MM.1S (cell line): Measurements from ENCODE around the gene USP13.

Source experiments
- DNase-seq: peaks from one replicate; pipeline ENCODE4 v3.0.0-alpha.2; 2015
- H2AFZ ChIP-seq: fragments of 300-600 bp; sonication (generic); 2 replicates; pipeline ENCODE4 v1.6.0; 2016; ENCODE audit warnings: antibody characterized with exemption, low read length
- H3F3A ChIP-seq: fragments of 300-600 bp; sonication (generic); 2 replicates; pipeline ENCODE4 v1.6.1; 2016; ENCODE audit warnings: mild to moderate bottlenecking, antibody characterized with exemption, low read length, moderate library complexity, mixed read lengths; ENCODE audit not compliant: insufficient read depth
- H3K27ac ChIP-seq: fragments of 300-600 bp; sonication (generic); 2 replicates; pipeline ENCODE4 v1.5.1; 2016; ENCODE audit warnings: mild to moderate bottlenecking, low read length
- H3K27me3 ChIP-seq: fragments of 300-600 bp; sonication (generic); replicated peaks from 2 replicates; pipeline ENCODE4 v1.6.0; 2016; ENCODE audit warnings: low read length; ENCODE audit not compliant: insufficient read depth
- H3K36me3 ChIP-seq: fragments of 300-600 bp; sonication (generic); replicated peaks from 2 replicates; pipeline ENCODE4 v1.6.1; 2016; ENCODE audit warnings: mild to moderate bottlenecking, low read length, mixed read lengths; ENCODE audit not compliant: insufficient read depth
- H3K4me1 ChIP-seq: fragments of 300-600 bp; sonication (generic); 2 replicates; pipeline ENCODE4 v1.6.1; 2016; ENCODE audit warnings: low read length, mixed read lengths
- H3K4me2 ChIP-seq: fragments of 300-600 bp; sonication (generic); 2 replicates; pipeline ENCODE4 v1.6.0; 2016; ENCODE audit warnings: low read depth, low read length
- H3K4me3 ChIP-seq: fragments of 300-600 bp; sonication (generic); 2 replicates; pipeline ENCODE4 v1.5.1; 2016; ENCODE audit warnings: low read length, mixed read lengths
- H3K79me2 ChIP-seq: fragments of 300-600 bp; sonication (generic); 2 replicates; pipeline ENCODE4 v1.6.1; 2016; ENCODE audit warnings: mixed run types, low read length, mixed read lengths
- H3K9ac ChIP-seq: fragments of 300-600 bp; sonication (generic); 2 replicates; pipeline ENCODE4 v1.6.1; 2016; ENCODE audit warnings: low read length, mixed read lengths
- H3K9me2 ChIP-seq: fragments of 300-600 bp; sonication (generic); replicated peaks from 2 replicates; pipeline ENCODE4 v1.6.1; 2016; ENCODE audit warnings: mild to moderate bottlenecking, low read length, mixed read lengths; ENCODE audit not compliant: insufficient read depth
- H3K9me3 ChIP-seq: fragments of 300-600 bp; sonication (generic); replicated peaks from 2 replicates; pipeline ENCODE4 v1.6.1; 2016; ENCODE audit warnings: mild to moderate bottlenecking, low read length, mixed read lengths; ENCODE audit not compliant: insufficient read depth
- H4K20me1 ChIP-seq: fragments of 300-600 bp; sonication (generic); 2 replicates; pipeline ENCODE4 v1.6.1; 2016; ENCODE audit warnings: mild to moderate bottlenecking, low read length, moderate library complexity, mixed read lengths; ENCODE audit not compliant: insufficient read depth
- EZH2 ChIP-seq: fragments of 300-600 bp; sonication (generic); optimal IDR thresholded peaks from 2 replicates; pipeline ENCODE3; 2017; ENCODE audit warnings: low read depth, mild to moderate bottlenecking, antibody characterized with exemption, low read length, mixed read lengths
- EZH2phosphoT487 ChIP-seq: fragments of 300-600 bp; sonication (generic); IDR thresholded peaks from 2 replicates; pipeline ENCODE4 v1.6.1; 2018; ENCODE audit warnings: antibody characterized with exemption, low read length
- TF ChIP-seq, protein P1 (sequence below): fragments of 300-600 bp; sonication (generic); IDR thresholded peaks from 2 replicates; pipeline ENCODE4 v1.5.1; 2016; ENCODE audit warnings: antibody characterized with exemption, low read length, mixed read lengths

USP13 gene

DNA sequence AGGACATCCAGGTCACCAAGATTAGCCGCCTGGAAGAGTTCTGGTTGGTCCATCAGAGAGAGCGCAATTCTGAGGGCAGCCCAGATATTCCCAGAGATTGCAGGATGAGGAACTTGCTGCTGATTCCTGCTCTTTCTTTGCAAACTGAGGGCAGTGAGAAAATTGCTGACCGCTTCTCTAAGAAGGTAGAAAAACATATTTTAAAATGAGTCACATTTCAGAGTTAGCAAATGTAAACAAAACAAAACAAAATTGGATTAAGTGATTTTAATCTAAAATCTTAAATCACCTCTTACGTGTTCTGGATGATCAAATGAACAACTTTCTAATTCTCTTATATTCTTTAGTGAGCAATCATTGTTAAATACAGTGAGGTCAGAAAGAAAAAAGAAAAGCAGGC lies 149.0 kb downstream of the USP13 start:
- TF ChIP-seq EZH2phosphoT487 (no peak), EZH2 (no peak)
- TF ChIP-seq, protein P1, sequence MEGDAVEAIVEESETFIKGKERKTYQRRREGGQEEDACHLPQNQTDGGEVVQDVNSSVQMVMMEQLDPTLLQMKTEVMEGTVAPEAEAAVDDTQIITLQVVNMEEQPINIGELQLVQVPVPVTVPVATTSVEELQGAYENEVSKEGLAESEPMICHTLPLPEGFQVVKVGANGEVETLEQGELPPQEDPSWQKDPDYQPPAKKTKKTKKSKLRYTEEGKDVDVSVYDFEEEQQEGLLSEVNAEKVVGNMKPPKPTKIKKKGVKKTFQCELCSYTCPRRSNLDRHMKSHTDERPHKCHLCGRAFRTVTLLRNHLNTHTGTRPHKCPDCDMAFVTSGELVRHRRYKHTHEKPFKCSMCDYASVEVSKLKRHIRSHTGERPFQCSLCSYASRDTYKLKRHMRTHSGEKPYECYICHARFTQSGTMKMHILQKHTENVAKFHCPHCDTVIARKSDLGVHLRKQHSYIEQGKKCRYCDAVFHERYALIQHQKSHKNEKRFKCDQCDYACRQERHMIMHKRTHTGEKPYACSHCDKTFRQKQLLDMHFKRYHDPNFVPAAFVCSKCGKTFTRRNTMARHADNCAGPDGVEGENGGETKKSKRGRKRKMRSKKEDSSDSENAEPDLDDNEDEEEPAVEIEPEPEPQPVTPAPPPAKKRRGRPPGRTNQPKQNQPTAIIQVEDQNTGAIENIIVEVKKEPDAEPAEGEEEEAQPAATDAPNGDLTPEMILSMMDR = no peak
- H2AFZ ChIP-seq = no peak overlapping the region
- no peaks in the 10 kb centered on the region for H3K9me2 ChIP-seq
- no peaks in the 10 kb centered on the region for H4K20me1 ChIP-seq
- no peaks in the 10 kb centered on the region for H3K36me3 ChIP-seq
- no peaks in the 10 kb centered on the region for H3K79me2 ChIP-seq
- H3F3A ChIP-seq = no peaks in the 10 kb centered on the region
- no peak overlapping the region for H3K4me3 ChIP-seq
- no peak for DNase-seq
- no peaks in the 10 kb centered on the region for H3K27me3 ChIP-seq
- no peak overlapping the region for H3K27ac ChIP-seq
- no peak overlapping the region for H3K9ac ChIP-seq
- no peak overlapping the region for H3K4me2 ChIP-seq
- no peaks in the 10 kb centered on the region for H3K9me3 ChIP-seq
- H3K4me1 ChIP-seq = no peaks in the 10 kb centered on the region

DNA sequence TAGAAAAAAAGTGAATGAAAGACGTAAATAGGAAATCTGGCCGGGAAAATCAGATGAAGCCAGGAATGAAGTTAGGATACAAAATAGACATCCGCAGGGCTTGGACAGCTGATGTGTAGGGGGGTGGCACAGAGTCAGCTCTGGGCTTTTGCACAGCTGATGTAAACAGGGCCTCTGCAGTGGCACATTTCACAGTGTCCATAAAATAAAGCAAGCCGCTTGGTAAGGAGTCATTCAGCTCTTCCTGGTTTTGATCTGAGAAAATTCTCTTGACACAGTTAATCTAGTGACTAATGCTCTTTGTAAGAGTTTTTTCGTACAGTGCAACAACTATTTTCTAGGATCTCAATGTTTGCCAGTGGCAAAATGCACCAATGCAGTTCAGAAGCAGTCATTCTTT lies 153.3 kb downstream of the USP13 start:
- no peaks in the 10 kb centered on the region for H3F3A ChIP-seq
- H3K9ac ChIP-seq = no peak overlapping the region
- no peaks in the 10 kb centered on the region for H3K9me2 ChIP-seq
- H3K27me3 ChIP-seq = no peaks in the 10 kb centered on the region
- H3K4me1 ChIP-seq = no peaks in the 10 kb centered on the region
- H3K4me3 ChIP-seq = no peak overlapping the region
- no peaks in the 10 kb centered on the region for H3K79me2 ChIP-seq
- H2AFZ ChIP-seq = no peak overlapping the region
- H3K27ac ChIP-seq = no peak overlapping the region
- H3K4me2 ChIP-seq = no peak overlapping the region
- TF ChIP-seq EZH2phosphoT487 = no peak
- TF ChIP-seq EZH2 = no peak
- TF ChIP-seq, protein P1 = no peak
- no peaks in the 10 kb centered on the region for H3K9me3 ChIP-seq
- no peaks in the 10 kb centered on the region for H3K36me3 ChIP-seq
- H4K20me1 ChIP-seq = no peaks in the 10 kb centered on the region
- no peak for DNase-seq

GRCh38 chr3:179807588-179807987 lies 154.7 kb downstream of the USP13 start:
- no peaks in the 10 kb centered on the region for H3K79me2 ChIP-seq
- H3K4me1 ChIP-seq = 0 out of 2 replicates have a peak, but pooled peaks cover 3% of the 10 kb centered on the region
- no peaks in the 10 kb centered on the region for H3K36me3 ChIP-seq
- TF ChIP-seq, protein P1 = no peak
- TF ChIP-seq EZH2phosphoT487 (no peak), EZH2 (no peak)
- no peak overlapping the region for H3K4me3 ChIP-seq
- H3K27me3 ChIP-seq = no peaks in the 10 kb centered on the region
- no peaks in the 10 kb centered on the region for H3F3A ChIP-seq
- no peak overlapping the region for H3K4me2 ChIP-seq
- no peaks in the 10 kb centered on the region for H4K20me1 ChIP-seq
- no peak for DNase-seq
- H3K9ac ChIP-seq = no peak overlapping the region
- no peak overlapping the region for H2AFZ ChIP-seq
- H3K9me3 ChIP-seq = no peaks in the 10 kb centered on the region
- no peak overlapping the region for H3K27ac ChIP-seq
- no peaks in the 10 kb centered on the region for H3K9me2 ChIP-seq
